OCI-LY3 (cell line): ENCODE data around the gene DROSHA.

Experiments
- CTCF ChIP-seq: fragments of 200-600, 300-600 bp; sonication (generic); IDR thresholded peaks from 2 replicates; pipeline ENCODE4 v1.5.1; 2014; ENCODE audit warnings: antibody characterized with exemption, low read length, low read depth
- EZH2phosphoT487 ChIP-seq: fragments of 200-600 bp; shearing (Covaris generic); IDR thresholded peaks from 2 replicates; pipeline ENCODE4 v1.6.1; 2018; ENCODE audit warnings: antibody characterized with exemption, mixed run types, low read depth

- no peak for TF ChIP-seq CTCF
- no peak for TF ChIP-seq EZH2phosphoT487
Measured at GRCh38 chr5:31478901-31479300, 53.0 kb downstream of the DROSHA start.
